Tibial nerve (tissue), 4 donors: ENCODE measurements around the gene INSIG1. TPM values are rescaled to one million over a fixed set of nuclear protein-coding genes. Genes with fewer than 3 reads are reported as not detected.

Experiments
- DNase-seq, 2 donors: peaks; one replicate each; pipeline ENCODE4 v3.0.0-alpha.2; 2019; ENCODE audit warnings: low spot score in 2 of 2
- H3K27ac ChIP-seq, 4 donors: fragments of 200-600 bp; sonication (generic) in 3 of 4; one replicate each; pipeline ENCODE4 v1.5.1; 2017 to 2019; ENCODE audit warnings: mild to moderate bottlenecking in 1 of 4
- H3K27me3 ChIP-seq, 2 donors: fragments of 200-600 bp; sonication (generic) in 1 of 2; one replicate each; pipeline versions ENCODE4 v1.5.1 to v1.6.0; 2017 to 2019
- H3K36me3 ChIP-seq, 3 donors: fragments of 200-600 bp; sonication (generic); one replicate each; pipeline ENCODE4 v1.5.1; 2018 to 2019
- H3K4me1 ChIP-seq, 4 donors: fragments of 200-600 bp; sonication (generic) in 3 of 4; one replicate each; pipeline ENCODE4 v1.5.1; 2017 to 2019
- H3K4me3 ChIP-seq, 4 donors: fragments of 200-600 bp; sonication (generic) in 3 of 4; one replicate each; pipeline ENCODE4 v1.5.1; 2017 to 2019; ENCODE audit warnings: mild to moderate bottlenecking in 1 of 4, moderate library complexity in 1 of 4
- H3K9me3 ChIP-seq, 4 donors: fragments of 200-600 bp; sonication (generic) in 3 of 4; one replicate each; pipeline ENCODE4 v1.5.1; 2017 to 2019
- CTCF ChIP-seq, 5 experiments: fragments of 200-600 bp in 3 of 5; fragments of 450-650 bp in 2 of 5; sonication (generic) in 3 of 5; IDR thresholded peaks; one replicate each; pipeline ENCODE4 v1.5.1; 2016 to 2019; ENCODE audit warnings: antibody characterized with exemption in 5 of 5, mild to moderate bottlenecking in 3 of 5, moderate library complexity in 2 of 5
- EP300 ChIP-seq, 2 donors: sonication (generic); formaldehyde crosslinking; IDR thresholded peaks; one replicate each; pipeline ENCODE4 v1.6.1; 2017; ENCODE audit warnings: antibody characterized with exemption in 2 of 2, mild to moderate bottlenecking in 1 of 2
- POLR2A ChIP-seq, 2 donors: fragments of 450-650 bp; IDR thresholded peaks; one replicate each; pipeline ENCODE4 v1.6.1; 2017; ENCODE audit warnings: antibody characterized with exemption in 2 of 2, mild to moderate bottlenecking in 2 of 2, moderate library complexity in 2 of 2
- WGBS, 2 donors: methylation state at CpG; one replicate each; pipeline ENCODE4 v1.1.5; 2018; 5-methylcytosine and 5-hydroxymethylcytosine counted together
- total RNA-seq, 4 donors: library from RNA; depleted of rRNA; stranded (reverse); fragments of >200 nt; gene quantifications; one replicate each; pipeline ENCODE4 v1.1.0, GENCODE V29; 2016

Gene INSIG1
- total RNA-seq, 4 donors from 2014 or later: 66.9 to 91.7 (median 80.5) TPM

- Histone ChIP-seq H3K4me1 (peaks cover 0 to 12% (median 0%) of the 10 kb centered on the region in 4 donors), H3K4me3 (no peak overlapping the region), H3K36me3 (no peaks in the 10 kb centered on the region), H3K27me3 (peaks cover 0 to 14% of the 10 kb centered on the region in 2 donors), H3K27ac (no peak overlapping the region), H3K9me3 (no peaks in the 10 kb centered on the region)
- no peak for DNase-seq
- 83 to 84% methylated on average over 7 to 11 of the region's 11 CpGs for WGBS, 2 donors
- TF ChIP-seq CTCF (IDR thresholded peaks at IDR 0.05): no peak
- TF ChIP-seq EP300 (IDR thresholded peaks at IDR 0.05): no peak
- no peak for TF ChIP-seq POLR2A (IDR thresholded peaks at IDR 0.05)
Observed at GRCh38 chr7:155343661-155344121, 46.0 kb downstream of the INSIG1 start.

GRCh38 chr7:155344270-155344617 is 46.6 kb downstream of the INSIG1 start:
- TF ChIP-seq POLR2A (IDR thresholded peaks at IDR 0.05): no peak
- no peak for TF ChIP-seq EP300 (IDR thresholded peaks at IDR 0.05)
- no peak for TF ChIP-seq CTCF (IDR thresholded peaks at IDR 0.05)
- 51 to 53% methylated on average over 16 of the region's 16 CpGs for WGBS, 2 donors
- Histone ChIP-seq H3K4me3 (peak overlapping the region in 1 of 4 donors; percentile 46), H3K27ac (no peak overlapping the region), H3K27me3 (peaks cover 0 to 20% of the 10 kb centered on the region in 2 donors), H3K36me3 (no peaks in the 10 kb centered on the region), H3K4me1 (peaks cover 0 to 12% (median 0%) of the 10 kb centered on the region in 4 donors), H3K9me3 (no peaks in the 10 kb centered on the region)
- DNase-seq: no peak

GRCh38 chr7:155344618-155345433 is 47.1 kb downstream of the INSIG1 start:
- H3K4me3 ChIP-seq: peak overlapping the region in 3 of 4 donors; percentile 10 to 46 (median 46)

GRCh38 chr7:155345490-155345889 is 47.8 kb downstream of the INSIG1 start:
- no peaks in the 10 kb centered on the region for H3K9me3 ChIP-seq
- TF ChIP-seq POLR2A (IDR thresholded peaks at IDR 0.05) (no peak), CTCF (IDR thresholded peaks at IDR 0.05) (no peak), EP300 (IDR thresholded peaks at IDR 0.05) (no peak)
- H3K27me3 ChIP-seq: peaks cover 0 to 24% of the 10 kb centered on the region in 2 donors
- no peak overlapping the region for H3K4me3 ChIP-seq
- 59 to 60% methylated on average over 2 of the region's 2 CpGs for WGBS, 2 donors
- H3K4me1 ChIP-seq: peaks cover 0 to 18% (median 0%) of the 10 kb centered on the region in 4 donors
- DNase-seq: no peak
- H3K27ac ChIP-seq: no peak overlapping the region
- no peaks in the 10 kb centered on the region for H3K36me3 ChIP-seq

More at GRCh38 chr7:155344618-155345433, 47.1 kb downstream of the INSIG1 start:
- 3 to 4% methylated on average over 21 to 55 of the region's 62 CpGs for WGBS, 2 donors
- Histone ChIP-seq H3K36me3 (no peaks in the 10 kb centered on the region), H3K27ac (peak overlapping the region in 1 of 4 donors; percentile 18), H3K27me3 (peaks cover 0 to 24% of the 10 kb centered on the region in 2 donors), H3K9me3 (no peaks in the 10 kb centered on the region), H3K4me1 (peaks cover 0 to 17% (median 0%) of the 10 kb centered on the region in 4 donors)
- TF ChIP-seq EP300 (IDR thresholded peaks at IDR 0.05) (no peak), POLR2A (IDR thresholded peaks at IDR 0.05) (no peak), CTCF (IDR thresholded peaks at IDR 0.05) (peak; percentile 97 to 99 (median 98))
- DNase-seq: peak; percentile 59 to 74

GRCh38 chr7:155346285-155346684 is 48.6 kb downstream of the INSIG1 start:
- Histone ChIP-seq H3K4me1 (peaks cover 0 to 18% (median 0%) of the 10 kb centered on the region in 4 donors), H3K9me3 (no peaks in the 10 kb centered on the region), H3K27ac (no peak overlapping the region), H3K36me3 (no peaks in the 10 kb centered on the region), H3K4me3 (no peak overlapping the region), H3K27me3 (peaks cover 0 to 31% of the 10 kb centered on the region in 2 donors)
- WGBS, 2 donors: 67 to 100% methylated on average over 1 of the region's 1 CpG
- no peak for DNase-seq
- no peak for TF ChIP-seq CTCF (IDR thresholded peaks at IDR 0.05)
- no peak for TF ChIP-seq EP300 (IDR thresholded peaks at IDR 0.05)
- TF ChIP-seq POLR2A (IDR thresholded peaks at IDR 0.05): no peak
